Coronary artery (tissue), 2 donors: ENCODE results near the gene ITGAV.
"Not testable (repeated sequence)": the region's sequence is repeated elsewhere in the genome, so short reads cannot be mapped to it uniquely, and the experiment has no call there.

Experiments used
- DNase-seq: peaks from one replicate; pipeline ENCODE4 v3.0.0-alpha.2; 2017; ENCODE audit warnings: low spot score
- H3K27ac ChIP-seq, 2 donors: fragments of 200-600 bp; sonication (generic); one replicate each; pipeline ENCODE4 v1.5.1; 2016 to 2019
- H3K4me3 ChIP-seq: fragments of 200-600 bp; sonication (generic); 2 replicates; pipeline ENCODE4 v1.5.1; 2016; ENCODE audit warnings: mild to moderate bottlenecking, moderate library complexity
- TF ChIP-seq, protein P1 (sequence below): fragments of 200-600 bp; sonication (generic); IDR thresholded peaks from one replicate; pipeline ENCODE4 v1.5.1; 2019; ENCODE audit warnings: antibody characterized with exemption

Gene ITGAV

DNA sequence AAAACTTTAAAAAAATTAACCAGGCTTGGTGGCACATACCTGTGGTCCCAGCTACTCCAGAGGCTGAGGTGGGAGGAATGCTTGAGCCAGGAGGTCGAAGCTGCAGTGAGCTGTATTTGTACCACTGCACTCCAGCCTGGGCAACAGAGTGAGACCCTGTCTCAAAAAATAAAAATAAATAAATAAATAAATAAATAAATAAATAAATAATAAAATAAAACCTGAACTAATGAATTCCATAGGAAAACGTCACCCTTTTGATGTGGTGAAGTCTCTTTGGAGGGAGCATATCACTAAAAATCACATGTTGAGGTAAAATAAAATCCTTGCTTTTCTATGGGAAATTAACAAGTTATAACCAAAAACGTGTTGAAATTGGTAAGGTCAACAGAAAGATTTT is 29.6 kb upstream of the ITGAV start:
- no peak overlapping the region for H3K4me3 ChIP-seq
- no peak overlapping the region for H3K27ac ChIP-seq
- TF ChIP-seq, protein P1, sequence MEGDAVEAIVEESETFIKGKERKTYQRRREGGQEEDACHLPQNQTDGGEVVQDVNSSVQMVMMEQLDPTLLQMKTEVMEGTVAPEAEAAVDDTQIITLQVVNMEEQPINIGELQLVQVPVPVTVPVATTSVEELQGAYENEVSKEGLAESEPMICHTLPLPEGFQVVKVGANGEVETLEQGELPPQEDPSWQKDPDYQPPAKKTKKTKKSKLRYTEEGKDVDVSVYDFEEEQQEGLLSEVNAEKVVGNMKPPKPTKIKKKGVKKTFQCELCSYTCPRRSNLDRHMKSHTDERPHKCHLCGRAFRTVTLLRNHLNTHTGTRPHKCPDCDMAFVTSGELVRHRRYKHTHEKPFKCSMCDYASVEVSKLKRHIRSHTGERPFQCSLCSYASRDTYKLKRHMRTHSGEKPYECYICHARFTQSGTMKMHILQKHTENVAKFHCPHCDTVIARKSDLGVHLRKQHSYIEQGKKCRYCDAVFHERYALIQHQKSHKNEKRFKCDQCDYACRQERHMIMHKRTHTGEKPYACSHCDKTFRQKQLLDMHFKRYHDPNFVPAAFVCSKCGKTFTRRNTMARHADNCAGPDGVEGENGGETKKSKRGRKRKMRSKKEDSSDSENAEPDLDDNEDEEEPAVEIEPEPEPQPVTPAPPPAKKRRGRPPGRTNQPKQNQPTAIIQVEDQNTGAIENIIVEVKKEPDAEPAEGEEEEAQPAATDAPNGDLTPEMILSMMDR = no peak
- DNase-seq = no peak

DNA sequence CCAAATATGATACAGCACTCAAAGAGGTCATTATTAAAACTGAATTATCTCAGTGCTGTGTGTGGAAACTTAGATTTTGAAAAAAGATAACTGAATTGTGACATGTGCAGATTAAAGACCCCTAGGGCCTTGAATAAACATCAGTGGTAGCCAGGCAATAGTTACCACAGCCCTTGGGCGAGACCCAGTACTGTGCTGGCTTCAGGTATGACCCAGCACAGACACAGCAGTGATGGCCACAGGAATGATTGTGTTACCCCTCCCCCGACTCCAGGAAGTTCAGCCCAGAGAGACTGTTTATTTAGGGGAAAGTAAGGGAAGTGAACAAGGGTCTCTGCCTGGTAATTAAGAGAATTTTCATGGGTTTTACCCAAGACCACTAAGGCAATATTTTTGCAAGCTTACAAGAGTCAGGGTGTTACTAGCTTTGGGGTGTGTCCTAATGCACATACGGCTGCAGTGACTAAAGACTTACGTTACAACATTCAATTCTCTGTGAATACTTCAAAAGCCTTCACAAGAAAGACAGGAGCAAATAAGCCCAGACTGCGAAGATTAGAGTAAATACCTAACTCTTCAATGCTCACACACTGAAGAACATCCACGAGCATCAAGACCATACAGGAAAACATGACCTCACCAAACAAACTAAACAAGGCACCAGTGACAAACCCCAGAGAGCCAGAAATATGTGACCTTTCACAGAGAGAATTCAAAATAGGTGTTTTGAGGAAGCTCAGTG is 28.2 kb upstream of the ITGAV start:
- Histone ChIP-seq H3K4me3 (no peak overlapping the region), H3K27ac (no peak overlapping the region)
- TF ChIP-seq, protein P1 = no peak
- DNase-seq = no peak

DNA sequence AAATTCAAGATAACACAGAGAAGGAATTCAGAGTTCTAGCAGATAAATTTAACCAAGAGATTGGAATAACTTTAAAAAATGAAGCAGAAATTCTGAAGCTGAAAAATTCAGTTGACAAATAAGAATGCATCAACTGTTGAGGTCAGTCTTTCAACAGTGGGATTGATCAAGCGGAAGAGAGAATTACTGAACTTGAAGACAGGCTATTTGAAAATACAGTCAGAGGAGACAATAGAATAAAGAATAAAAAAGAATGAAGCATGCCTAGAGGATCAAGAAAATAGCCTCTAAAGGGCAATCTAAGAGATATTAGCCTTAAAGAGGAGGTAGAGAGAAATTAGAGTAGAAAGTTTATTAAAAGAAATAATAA is 27.7 kb upstream of the ITGAV start:
- Histone ChIP-seq H3K27ac (no peak overlapping the region), H3K4me3 (no peak overlapping the region)
- TF ChIP-seq, protein P1 = no peak
- no peak for DNase-seq

DNA sequence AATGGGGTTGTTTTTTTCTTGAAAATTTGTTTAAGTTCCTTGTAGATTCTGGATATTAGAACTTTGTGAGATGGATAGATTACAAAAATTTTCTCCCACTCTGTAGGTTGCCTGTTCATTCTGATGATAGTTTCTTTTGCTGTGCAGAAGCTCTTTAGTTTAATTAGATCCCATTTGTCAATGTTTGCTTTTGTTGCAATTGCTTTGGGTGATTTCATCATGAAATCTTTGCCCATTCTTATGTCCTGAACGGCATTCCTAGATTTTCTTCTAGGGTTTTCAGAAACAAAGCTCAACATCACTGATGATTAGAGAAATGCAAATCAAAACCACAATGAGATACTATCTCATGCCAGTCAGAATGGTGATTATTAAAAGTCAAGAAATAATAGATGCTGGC is 21.3 kb upstream of the ITGAV start:
- not testable (repeated sequence) for H3K27ac ChIP-seq, H3K4me3 ChIP-seq, DNase-seq

DNA sequence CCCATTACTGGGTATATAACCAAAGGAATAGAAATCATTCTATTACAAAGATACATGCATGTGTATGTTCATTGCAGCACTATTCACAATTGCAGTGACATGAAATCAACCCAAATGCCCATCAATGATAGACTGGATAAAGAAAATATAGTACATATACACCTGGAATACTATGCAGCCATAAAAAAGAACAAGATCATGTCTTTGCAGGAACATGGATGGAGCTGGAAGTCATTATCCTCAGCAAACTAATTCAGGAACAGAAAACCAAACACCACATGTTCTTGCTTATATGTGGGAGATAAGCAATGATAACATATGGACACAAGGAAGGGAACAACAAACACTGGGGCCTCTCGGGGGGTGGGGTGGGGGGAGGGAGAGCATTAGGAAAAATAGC is 20.7 kb upstream of the ITGAV start:
- not testable (repeated sequence) for H3K27ac ChIP-seq, DNase-seq, H3K4me3 ChIP-seq

DNA sequence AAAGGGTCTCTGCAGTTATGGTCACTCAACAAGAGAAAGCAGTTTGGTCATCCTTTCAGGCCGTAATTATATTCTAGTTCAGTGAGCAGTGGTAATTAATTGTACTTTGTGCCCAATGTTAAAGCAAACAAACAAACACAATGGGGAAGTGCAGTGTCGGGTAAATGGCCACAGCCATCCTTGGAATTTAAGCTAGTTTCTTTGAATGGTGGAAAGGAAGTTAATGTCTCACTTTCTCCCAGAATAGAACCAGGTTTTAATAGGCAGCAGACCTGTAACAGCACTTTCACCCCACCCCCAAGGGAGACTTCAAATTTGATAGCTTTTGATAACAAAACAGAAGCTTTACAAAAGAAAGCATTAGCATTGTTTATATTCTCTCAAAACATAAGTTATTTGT is 20.0 kb upstream of the ITGAV start:
- Histone ChIP-seq H3K4me3 (no peak overlapping the region), H3K27ac (no peak overlapping the region)
- no peak for DNase-seq
- TF ChIP-seq, protein P1 = no peak

DNA sequence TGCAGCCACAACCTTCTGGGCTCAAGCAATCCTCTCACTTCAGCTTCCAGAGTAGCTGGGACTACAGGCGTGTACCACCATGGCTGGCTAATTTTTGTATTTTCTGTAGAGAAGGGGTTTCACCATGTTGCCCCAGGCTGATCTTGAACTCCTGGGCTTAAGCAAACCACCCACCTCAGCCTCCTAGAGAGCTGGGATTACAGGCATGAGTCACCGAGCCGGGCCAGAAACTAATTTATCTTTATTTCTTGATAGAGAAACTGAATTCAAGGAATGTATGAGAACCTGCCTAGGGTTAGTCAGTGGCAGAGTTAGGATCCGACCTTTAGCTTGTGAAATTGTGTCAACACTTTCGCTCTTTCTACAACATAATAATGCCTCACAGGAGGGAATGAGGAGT is 19.3 kb upstream of the ITGAV start:
- no peak for DNase-seq
- TF ChIP-seq, protein P1 = no peak
- H3K27ac ChIP-seq = no peak overlapping the region

DNA sequence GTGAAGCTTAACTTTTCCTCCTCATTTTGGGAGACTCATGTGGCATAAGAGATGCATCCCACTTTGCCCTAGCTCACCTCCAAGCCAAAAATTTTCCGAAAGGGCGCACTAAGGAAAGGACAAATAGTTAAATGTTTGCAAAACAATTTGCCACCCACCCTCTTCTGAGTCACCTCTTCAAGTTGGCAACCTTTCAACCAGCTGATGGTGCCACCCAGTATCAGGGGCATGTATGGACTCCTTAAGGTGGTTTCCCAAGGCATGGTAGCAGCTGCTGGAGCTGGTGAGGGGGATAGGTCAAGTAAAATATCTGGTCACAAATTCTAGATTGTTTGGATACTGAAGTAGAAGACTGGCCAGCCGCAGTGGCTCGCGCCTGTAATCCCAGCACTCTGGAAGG is 17.2 kb upstream of the ITGAV start:
- DNase-seq = no peak
- Histone ChIP-seq H3K4me3 (no peak overlapping the region), H3K27ac (no peak overlapping the region)
- TF ChIP-seq, protein P1 = no peak

More for the DNA sequence above, 19.3 kb upstream of the ITGAV start:
- H3K4me3 ChIP-seq = no peak overlapping the region
